HEK293 (cell line): ENCODE results near the gene ESRRG.

Source experiments
- CTCF ChIP-seq: fragments of 450-650 bp; formaldehyde crosslinking; IDR thresholded peaks from 2 replicates; pipeline ENCODE4 v1.5.1; 2016; ENCODE audit warnings: missing biosample characterization, missing genetic modification characterization
- REST ChIP-seq: fragments of 450-650 bp; formaldehyde crosslinking; IDR thresholded peaks from 2 replicates; pipeline ENCODE4 v1.5.1; 2016; ENCODE audit warnings: missing biosample characterization, missing genetic modification characterization
- ZFP41 ChIP-seq: fragments of 450-650 bp; formaldehyde crosslinking; IDR thresholded peaks from 2 replicates; pipeline ENCODE4 v1.5.1; 2016; ENCODE audit warnings: missing biosample characterization, missing genetic modification characterization, borderline replicate concordance
- ZNF670 ChIP-seq: fragments of 450-650 bp; formaldehyde crosslinking; IDR thresholded peaks from 2 replicates; pipeline ENCODE4 v1.5.1; 2016; ENCODE audit warnings: missing biosample characterization, missing genetic modification characterization, low read depth

GRCh38 chr1:216535059-216535458 lies 188.2 kb downstream of the ESRRG start:
- TF ChIP-seq ZFP41: no peak
- TF ChIP-seq CTCF (tag by site-specific recombination): no peak
- TF ChIP-seq ZNF670 (tag by site-specific recombination): no peak
- no peak for TF ChIP-seq REST (tag by site-specific recombination)
